HG02759 (cell line): ENCODE measurements around the gene SLC8A2.
"Not testable (repeated sequence)": the region's sequence is repeated elsewhere in the genome, so short reads cannot be mapped to it uniquely, and the experiment has no call there.

Source experiments
- ATAC-seq: cut with Tn5 transposase; IDR thresholded peaks from one replicate; pipeline ENCODE4 v1.9.1; 2021; ENCODE audit warnings: mild to moderate bottlenecking, moderate library complexity; ENCODE audit not compliant: unreplicated experiment

Gene SLC8A2

GRCh38 chr19:47414469-47414868, 57.2 kb downstream of the SLC8A2 start:
- no peak for ATAC-seq

DNA sequence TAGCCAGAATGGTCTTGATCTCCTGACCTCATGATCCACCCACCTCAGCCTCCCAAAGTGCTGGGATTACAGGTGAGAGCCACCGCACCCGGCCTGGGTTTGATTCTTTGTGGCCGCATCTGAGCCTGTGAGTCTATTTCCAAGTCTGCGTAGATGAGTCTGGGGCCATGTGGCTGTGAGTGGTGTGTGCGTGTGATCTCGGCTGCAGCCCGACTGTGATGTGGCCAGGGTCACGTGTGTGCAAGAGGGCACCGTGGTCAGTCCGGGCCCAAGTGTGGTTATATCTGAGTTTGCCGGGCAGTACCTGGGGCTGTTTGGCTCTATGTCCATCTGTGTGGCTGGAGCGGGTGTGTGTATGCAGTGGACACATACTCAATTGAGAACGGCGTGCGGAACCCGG, 57.8 kb downstream of the SLC8A2 start:
- ATAC-seq = no peak

GRCh38 chr19:47411696-47412095, 60.0 kb downstream of the SLC8A2 start:
- ATAC-seq = not testable (repeated sequence)

DNA sequence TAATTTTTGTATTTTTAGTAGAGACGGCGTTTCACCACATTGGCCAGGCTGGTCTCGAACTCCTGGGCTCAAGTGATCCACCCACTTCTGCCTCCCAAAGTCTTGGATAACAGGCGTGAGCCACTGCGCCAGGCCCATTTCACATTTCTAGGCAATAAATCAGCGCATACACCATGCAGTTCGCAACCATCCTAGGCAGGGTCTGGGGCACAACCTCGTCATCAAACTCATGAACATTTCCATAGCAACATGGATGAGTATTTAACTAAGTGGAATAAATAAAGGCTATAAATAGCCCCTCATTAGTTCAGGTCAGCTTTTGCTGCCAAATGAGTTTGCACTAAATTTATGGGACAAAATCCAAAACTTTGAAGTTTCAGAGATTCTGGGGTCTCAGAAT, 60.6 kb downstream of the SLC8A2 start:
- ATAC-seq = no peak

GRCh38 chr19:47408156-47408938, 63.3 kb downstream of the SLC8A2 start:
- no peak for ATAC-seq

DNA sequence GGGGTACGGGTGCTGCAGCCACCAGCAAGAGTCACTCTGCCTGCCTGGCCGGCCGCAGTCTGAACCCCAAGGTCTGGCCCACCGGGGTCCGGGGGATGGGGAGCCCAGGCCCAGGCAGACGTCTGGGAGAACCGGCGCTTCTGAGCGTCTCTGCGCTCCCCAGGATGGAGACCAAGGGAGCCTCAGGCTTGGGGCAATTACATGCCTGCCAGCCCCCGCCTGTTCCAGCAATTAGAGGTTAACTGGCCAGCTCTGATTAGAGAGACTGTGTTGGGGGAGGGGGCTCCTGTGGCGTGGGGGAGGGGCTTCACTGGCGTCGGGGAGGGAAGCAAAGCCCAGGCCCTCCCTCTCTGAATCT, 64.3 kb downstream of the SLC8A2 start:
- no peak for ATAC-seq

DNA sequence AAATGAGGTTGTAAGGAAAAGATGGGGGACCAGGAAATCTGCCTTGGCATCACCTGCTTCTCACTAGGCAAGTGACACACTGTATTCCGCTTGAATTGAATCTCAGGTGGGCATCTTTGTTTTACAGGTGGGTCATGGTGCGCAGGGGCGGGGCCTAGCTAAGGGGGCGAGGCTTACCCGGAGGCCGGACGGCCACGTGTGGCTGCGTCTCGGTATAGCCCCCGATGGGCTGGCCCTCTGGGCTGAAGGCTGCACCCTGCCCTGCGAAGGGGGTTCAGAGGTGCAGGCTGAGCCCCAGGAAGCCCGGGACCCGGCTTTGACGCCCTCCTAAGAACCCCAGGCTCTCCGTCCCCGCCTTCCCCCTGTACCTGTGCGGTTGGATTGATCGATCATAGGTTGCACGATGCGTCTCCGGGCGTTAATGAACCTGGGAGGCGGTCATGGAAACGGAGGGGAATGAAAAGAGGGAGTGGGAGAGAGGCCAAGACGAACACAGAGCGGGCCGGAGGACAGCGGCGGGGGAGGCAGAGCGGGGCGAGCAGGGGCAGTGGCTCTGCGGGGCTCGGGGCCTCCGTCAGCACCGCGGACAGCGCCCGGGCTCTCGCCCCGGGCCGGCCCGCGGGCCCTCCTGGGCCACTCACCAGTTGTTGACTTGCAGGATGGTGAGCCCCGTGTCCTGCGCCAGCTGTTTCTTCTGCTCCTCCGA, 64.8 kb downstream of the SLC8A2 start:
- ATAC-seq = no peak

DNA sequence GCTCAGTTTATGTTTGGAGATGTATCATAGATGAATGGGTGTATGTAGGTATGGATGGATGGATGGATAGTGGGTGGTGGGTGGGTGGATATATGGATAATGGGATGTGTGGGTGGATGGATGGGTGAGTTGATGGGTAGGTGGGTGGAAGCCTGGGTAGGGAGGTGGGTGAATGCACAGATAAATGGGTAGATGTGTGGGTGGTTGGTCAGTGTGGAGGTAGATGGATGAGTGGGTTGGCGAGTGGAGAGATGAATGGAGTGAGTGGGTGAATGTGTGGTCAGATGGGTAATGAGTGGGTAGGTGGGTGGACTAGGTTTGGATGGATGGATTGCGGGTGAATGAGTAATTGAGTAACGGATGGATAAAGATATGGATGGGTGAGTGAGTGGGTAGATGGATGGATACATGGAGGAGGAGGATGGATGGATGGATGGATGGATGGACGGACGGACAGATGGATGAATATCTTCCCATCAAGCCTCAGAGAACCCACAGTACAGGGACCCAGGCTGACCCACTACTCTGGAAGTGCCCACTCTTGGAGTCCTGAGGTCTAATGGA, 65.8 kb downstream of the SLC8A2 start:
- ATAC-seq = no peak

- no peak for ATAC-seq
Measured at GRCh38 chr19:47405197-47405550, 66.5 kb downstream of the SLC8A2 start.

DNA sequence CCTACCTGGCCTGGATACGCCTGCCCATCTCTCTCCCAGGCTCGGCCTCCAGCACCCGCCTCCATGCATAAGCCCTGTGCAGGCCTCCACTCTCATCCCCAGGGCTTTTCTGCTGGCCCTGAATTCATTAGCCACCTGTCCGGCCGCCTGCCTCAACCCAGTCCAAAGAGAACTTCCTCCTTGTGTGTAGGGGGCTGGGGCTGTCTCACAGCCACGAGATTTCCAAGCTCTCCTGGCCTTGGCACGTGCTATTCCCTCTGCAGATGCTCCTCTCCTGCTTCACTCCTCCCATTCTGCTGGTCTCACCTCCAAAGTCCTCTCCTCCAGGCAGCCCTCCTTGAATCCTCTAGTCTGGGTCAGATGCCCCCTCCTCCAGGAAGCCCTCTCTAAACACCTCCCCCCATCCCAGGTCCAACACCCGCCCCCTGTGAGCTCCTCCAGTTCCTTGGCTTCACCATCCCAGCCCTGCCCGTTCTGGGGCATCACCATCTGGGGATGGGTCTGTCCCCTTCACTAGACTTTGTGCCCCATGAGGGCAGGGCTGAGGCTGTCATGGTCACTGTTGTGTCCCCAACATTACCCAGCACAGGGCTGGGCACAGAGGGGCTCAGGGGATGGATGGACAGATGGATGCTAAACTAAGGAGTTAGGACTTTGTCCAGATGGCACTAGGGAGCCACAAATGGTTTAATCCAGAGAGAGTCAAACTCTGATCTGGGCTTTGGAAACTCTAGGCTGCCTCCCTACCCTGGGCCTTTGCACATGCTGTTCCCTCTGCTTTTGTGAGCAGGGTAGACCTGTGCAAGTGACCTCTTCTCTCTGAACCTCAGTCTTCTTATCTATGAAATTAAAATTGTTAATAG, 67.1 kb downstream of the SLC8A2 start:
- ATAC-seq = no peak

- ATAC-seq = no peak
Measured at GRCh38 chr19:47402504-47402903, 69.2 kb downstream of the SLC8A2 start.

DNA sequence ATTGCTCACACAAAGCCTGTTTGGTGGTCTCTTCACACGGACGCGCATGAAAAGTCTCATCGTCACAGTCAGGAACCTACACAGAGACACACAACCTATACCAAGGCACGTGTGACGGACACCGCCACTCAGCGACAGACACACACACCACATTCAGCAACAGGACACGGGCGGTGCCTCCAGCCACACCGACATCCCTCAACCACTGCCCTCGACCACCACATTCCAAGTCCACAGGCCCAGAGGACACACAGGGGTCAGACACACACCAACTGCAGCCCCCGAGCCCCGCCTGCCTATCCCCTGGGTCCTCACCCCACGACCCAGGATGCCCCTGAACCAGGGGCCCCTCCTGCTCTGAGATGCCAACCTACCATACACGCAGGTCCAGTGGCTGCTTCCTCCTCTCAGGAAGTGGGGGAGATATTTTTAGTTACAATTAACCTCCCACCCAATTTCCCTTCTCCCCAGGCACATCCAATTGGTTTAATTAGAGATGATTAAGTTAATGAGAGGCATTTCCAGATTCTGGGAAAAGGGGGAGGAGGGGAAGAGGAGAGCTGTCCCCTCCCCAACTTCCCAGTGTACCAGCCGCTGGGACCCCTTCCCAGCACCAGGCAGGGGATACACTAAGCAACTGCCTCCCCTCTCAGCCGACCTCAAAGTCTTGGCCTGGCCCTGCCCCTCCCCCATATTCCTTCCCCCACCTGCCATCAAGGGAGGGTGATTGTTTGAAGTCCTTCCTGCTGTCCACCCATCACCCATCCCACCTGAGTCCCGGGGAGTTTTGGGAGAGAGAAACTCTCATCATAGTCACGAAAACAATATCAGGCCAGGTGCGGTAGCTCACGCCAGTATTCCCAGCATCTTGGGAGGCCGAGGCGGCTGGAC, 72.7 kb downstream of the SLC8A2 start:
- ATAC-seq = no peak

DNA sequence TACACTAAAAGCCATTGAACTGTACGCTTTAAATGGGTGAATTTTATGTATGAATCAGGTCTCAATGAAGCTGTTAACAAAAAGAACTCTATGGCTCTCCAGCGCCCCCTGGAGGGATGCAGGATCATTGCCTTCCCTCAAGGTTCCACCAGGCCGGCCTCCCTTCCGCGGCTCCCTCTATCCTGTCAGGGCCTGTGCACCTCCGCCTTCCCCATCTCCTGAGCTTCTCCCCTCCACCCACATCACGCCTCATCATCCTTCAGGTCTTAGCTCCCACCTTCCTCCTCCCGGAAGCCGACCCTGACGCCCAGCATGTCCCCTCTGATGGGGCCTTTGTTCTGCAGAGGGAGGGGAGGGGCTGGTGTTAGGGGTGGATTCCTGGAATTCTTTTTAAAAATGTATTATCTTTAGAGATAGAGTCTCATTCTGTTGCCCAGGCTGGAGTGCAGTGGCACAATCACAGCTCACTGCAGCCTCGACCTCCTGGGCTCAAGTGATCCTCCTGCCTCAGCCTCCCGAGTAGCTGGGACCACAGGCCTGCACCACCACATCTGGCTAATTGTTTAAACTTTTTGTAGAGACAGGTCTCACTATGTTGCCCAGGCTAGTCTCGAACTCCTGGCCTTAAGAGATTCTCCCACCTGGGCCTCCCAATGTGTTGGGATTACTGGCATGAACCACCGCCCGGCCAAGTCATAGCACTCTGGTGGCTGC, 80.0 kb downstream of the SLC8A2 start:
- no peak for ATAC-seq

DNA sequence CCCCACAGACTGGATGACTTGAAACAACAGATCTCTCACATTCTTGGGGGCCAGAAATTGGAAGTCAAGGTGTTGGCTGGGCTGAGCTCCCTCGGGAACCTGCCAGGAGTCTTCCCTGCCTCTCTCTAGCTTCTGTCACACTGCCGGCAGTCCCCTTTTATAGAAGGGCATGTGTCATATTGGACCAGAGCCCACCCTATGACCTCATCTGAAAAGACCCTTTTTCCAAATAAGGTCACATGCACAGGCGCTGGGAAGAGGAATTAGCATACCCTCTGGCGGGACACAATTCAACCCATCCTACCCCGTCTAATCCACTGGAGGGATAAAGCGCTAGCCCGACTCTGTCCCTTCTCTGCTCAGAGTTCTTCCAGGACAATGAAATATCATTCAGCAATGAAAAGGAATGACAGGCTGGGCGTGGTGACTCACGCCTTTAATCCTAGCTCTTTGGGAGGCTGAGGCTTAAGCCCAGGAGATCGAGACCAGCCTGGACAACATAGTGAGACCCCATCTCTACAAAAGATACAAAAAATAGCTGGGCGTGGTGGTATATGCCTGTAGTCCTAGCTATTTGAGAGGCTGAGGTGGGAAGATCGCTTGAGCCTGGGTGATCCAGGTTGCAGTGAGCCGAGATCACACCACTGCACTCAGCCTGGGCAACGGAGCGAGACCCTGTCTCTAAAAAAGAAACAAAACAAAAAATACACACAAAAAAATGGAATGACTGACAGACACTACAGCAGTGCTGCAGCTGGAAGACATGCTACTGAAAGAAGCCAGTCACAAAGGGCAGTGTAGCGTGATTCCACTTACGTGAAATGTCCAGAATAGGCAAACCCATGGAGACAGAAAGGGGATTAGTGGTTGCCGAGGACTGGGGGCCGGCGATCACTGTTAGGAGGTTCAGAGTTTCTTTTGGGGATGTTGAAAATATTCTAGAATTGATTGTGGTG, 80.9 kb downstream of the SLC8A2 start:
- ATAC-seq = no peak

DNA sequence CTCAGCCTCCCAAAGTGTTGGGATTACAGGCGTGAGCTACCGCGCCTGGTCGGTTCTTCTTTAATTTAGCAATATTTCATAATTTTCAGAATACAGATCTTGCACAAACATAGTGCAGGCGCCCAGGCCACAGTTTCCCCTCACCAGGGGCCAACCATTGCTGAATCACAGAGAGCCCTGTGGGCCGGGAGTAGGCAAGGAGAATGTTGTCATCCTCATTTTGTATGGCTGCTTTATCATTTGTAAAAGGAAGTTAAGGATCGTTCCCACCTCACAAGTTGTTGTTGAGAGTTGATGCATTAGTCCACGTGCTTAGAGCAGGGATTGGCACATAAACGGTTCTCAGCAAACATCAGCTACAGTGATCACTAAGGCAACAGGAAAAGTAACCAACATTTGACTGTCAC, 82.5 kb downstream of the SLC8A2 start:
- no peak for ATAC-seq

DNA sequence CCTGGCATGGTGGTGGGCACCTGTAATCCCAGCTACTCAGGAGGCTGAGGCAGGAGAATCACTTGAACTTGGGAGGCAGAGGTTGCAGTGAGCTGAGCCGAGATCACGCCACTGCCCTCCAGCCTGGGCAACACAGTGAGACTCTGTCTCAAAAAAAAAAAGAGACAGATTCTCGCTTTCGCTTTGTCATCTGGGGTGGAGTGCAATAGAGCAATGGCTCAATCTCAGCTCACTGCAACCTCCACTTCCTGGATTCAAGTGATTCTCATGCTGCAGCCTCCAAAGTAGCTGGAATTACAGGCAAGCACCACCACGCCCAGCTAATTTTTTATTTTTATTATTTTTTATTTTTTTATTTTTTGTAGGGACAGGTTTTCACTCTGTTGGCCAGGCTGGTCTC, 83.0 kb downstream of the SLC8A2 start:
- not testable (repeated sequence) for ATAC-seq

DNA sequence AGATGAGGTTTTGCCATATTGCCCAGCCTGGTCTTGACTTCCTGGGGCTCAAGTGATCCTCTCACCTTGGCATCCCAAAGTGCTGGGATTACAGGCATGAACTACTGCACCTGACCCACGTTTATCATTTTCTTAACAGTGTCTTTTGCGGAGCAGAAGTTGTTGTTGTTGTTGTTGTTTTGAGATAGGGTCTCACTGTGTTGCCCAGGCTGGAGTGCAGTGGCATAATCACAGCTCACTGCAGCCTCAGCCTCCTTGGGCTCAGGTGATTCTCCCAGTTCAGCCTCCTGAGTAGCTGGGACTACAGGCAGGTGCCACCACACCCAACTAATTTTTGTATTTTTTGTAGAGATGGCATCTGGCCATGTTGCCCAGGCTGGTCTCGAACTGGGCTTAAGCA, 84.1 kb downstream of the SLC8A2 start:
- ATAC-seq = not testable (repeated sequence)

- not testable (repeated sequence) for ATAC-seq
Measured at GRCh38 chr19:47386582-47386981, 85.1 kb downstream of the SLC8A2 start.

DNA sequence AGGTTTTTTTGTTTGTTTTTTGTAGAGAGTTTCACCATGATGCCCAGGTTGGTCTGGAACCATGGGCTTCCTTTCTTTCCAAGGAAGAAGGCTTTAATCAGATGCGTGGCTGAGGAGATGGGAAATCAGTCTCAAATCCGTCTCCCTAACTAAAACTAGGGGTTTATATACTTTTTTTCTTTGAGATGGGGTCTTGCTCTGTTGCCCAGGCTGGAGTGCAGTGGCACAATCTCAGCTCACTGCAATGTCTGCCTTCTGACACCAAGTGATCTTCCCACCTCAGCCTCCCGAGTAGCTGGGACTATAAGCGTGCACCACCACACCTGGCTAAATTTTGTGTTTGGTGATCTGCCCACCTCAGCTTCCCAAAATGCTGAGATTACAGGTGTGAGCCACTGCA, 87.2 kb downstream of the SLC8A2 start:
- not testable (repeated sequence) for ATAC-seq
